EL (cell line): ENCODE data around the gene KRT6A.
"Not testable (repeated sequence)": the region's sequence is repeated elsewhere in the genome, so short reads cannot be mapped to it uniquely, and the experiment has no call there.

Experiments
- DNase-seq: peaks from one replicate; pipeline ENCODE4 v3.0.0-alpha.2; 2016

Gene KRT6A

GRCh38 chr12:52499806-52500560 lies 6.9 kb upstream of the KRT6A start:
- peak; percentile 53 for DNase-seq

- DNase-seq = no peak
Measured at GRCh38 chr12:52498946-52499345, 5.9 kb upstream of the KRT6A start.

GRCh38 chr12:52497975-52498374 lies 4.9 kb upstream of the KRT6A start:
- DNase-seq = no peak

- DNase-seq = peak; percentile 77
Measured at GRCh38 chr12:52496590-52497071, 3.6 kb upstream of the KRT6A start.

GRCh38 chr12:52496054-52496453 lies 3.0 kb upstream of the KRT6A start:
- DNase-seq = no peak

- no peak for DNase-seq
Measured at GRCh38 chr12:52495389-52495788, 2.3 kb upstream of the KRT6A start.

- DNase-seq = peak; percentile 59
Measured at GRCh38 chr12:52494518-52494917, 1.5 kb upstream of the KRT6A start.

GRCh38 chr12:52494100-52494499 lies 1.0 kb upstream of the KRT6A start:
- no peak for DNase-seq

- not testable (repeated sequence) for DNase-seq
Measured at GRCh38 chr12:52492405-52492804, 652 bp downstream of the KRT6A start.

GRCh38 chr12:52491495-52491894 lies 1.6 kb downstream of the KRT6A start:
- DNase-seq = not testable (repeated sequence)

- DNase-seq = no peak
Measured at GRCh38 chr12:52488736-52489135, 4.3 kb downstream of the KRT6A start.

- not testable (repeated sequence) for DNase-seq
Measured at GRCh38 chr12:52487744-52488443, 5.2 kb downstream of the KRT6A start.

- no peak for DNase-seq
Measured at GRCh38 chr12:52487211-52487610, 5.8 kb downstream of the KRT6A start.

- no peak for DNase-seq
Measured at GRCh38 chr12:52486166-52487105, 6.6 kb downstream of the KRT6A start.

- no peak for DNase-seq
Measured at GRCh38 chr12:52480073-52480472, 13.0 kb downstream of the KRT6A start.

- DNase-seq = no peak
Measured at GRCh38 chr12:52477651-52478050, 15.4 kb downstream of the KRT6A start.

- no peak for DNase-seq
Measured at GRCh38 chr12:52474212-52474611, 18.8 kb downstream of the KRT6A start.

GRCh38 chr12:52473768-52474167 lies 19.3 kb downstream of the KRT6A start, which contains the start of gene KRT6C:
KRT6C (minus strand) TSS chr12:52473805; CDS start chr12:52473737, 68 bp downstream.
- no peak for DNase-seq

- no peak for DNase-seq
Measured at GRCh38 chr12:52469853-52470252, 23.2 kb downstream of the KRT6A start.

GRCh38 chr12:52464897-52465296 lies 28.2 kb downstream of the KRT6A start:
- no peak for DNase-seq

GRCh38 chr12:52461693-52462092 lies 31.4 kb downstream of the KRT6A start:
- no peak for DNase-seq

- no peak for DNase-seq
Measured at GRCh38 chr12:52458861-52459260, 34.2 kb downstream of the KRT6A start.

GRCh38 chr12:52455821-52456220 lies 37.2 kb downstream of the KRT6A start:
- DNase-seq = no peak
